Adrenal gland (tissue), 12 donors: ENCODE measurements around the gene TMEM132A. TPM values are rescaled to one million over a fixed set of nuclear protein-coding genes. Genes with fewer than 3 reads are reported as not detected.

Experiments
- DNase-seq, 7 donors: peaks; one replicate each; pipeline ENCODE4 v3.0.0-alpha.2; 2019 to 2020
- H3K27ac ChIP-seq, 5 donors: fragments of 200-600 bp; sonication (generic) in 4 of 5; 1 replicate in 3 of 5; 2 replicates in 2 of 5; pipeline versions ENCODE4 v1.5.1 to v1.8.0; 2016 to 2020; ENCODE audit warnings: mild to moderate bottlenecking in 1 of 5
- H3K27me3 ChIP-seq: fragments of 200-600 bp; 2 replicates; pipeline ENCODE4 v1.8.0; 2021
- H3K36me3 ChIP-seq, 2 donors: fragments of 200-600 bp; replicated peaks in 1 of 2; 1 replicate in 1 of 2; 2 replicates in 1 of 2; pipeline versions ENCODE4 v1.5.1 to v1.8.0; 2018 to 2022
- H3K4me1 ChIP-seq, 2 donors: fragments of 200-600 bp; replicated peaks in 1 of 2; 1 replicate in 1 of 2; 2 replicates in 1 of 2; pipeline versions ENCODE4 v1.5.1 to v1.8.0; 2018 to 2021
- H3K4me3 ChIP-seq, 4 donors: fragments of 200-600 bp; sonication (generic) in 3 of 4; one replicate each; pipeline ENCODE4 v1.5.1; 2016 to 2018
- H3K9me3 ChIP-seq, 3 donors: fragments of 200-600 bp; sonication (generic) in 1 of 3; replicated peaks in 1 of 3; 1 replicate in 2 of 3; 2 replicates in 1 of 3; pipeline versions ENCODE4 v1.5.1 to v1.8.0; 2016 to 2021
- POLR2A ChIP-seq, 2 donors: fragments of 450-650 bp; IDR thresholded peaks; one replicate each; pipeline ENCODE4 v1.6.1; 2017; ENCODE audit warnings: antibody characterized with exemption in 2 of 2, mild to moderate bottlenecking in 2 of 2, moderate library complexity in 1 of 2
- WGBS, 4 donors: extraction: QIAGEN DNeasy Blood & Tissue Kit in 2 of 4; methylation state at CpG; one replicate each; pipeline versions ENCODE4 v1.1.5 to v1.1.7; 2013 to 2017; 5-methylcytosine and 5-hydroxymethylcytosine counted together
- intact Hi-C, 2 donors: fragments of 100-400 bp; cut with DNase I; formaldehyde crosslinking; loops; one replicate each; pipeline versions ENCODE4 v1.14.1 to v1.15.0; 2022 to 2023
- polyA plus RNA-seq, 3 donors: library from polyadenylated mRNA; stranded (reverse); fragments of 200-250 nt in 2 of 3; fragments of 350-450 nt in 1 of 3; fragmentation: Illumina TruSeq in 1 of 3; extraction: RNeasy Lipid Tissue Mini Kit (QIAGEN cat#74804) in 1 of 3; gene quantifications; one replicate each; pipeline ENCODE4 v1.2.3, GENCODE V29; 2013 to 2014
- total RNA-seq, 9 donors: library from RNA; depleted of rRNA in 4 of 9; stranded (reverse); fragments of >200 nt in 4 of 9; fragments of 120-200 nt in 1 of 9; fragmentation: NEBNext Ultra II Directional in 1 of 9; extraction: Animal tissue kit (Norgen Biotek cat#: 25700) in 1 of 9; gene quantifications; one replicate each; pipeline versions ENCODE4 v1.1.0 to v1.2.4, GENCODE V29; 2013 to 2023
- TF ChIP-seq, protein P1 (sequence below), 6 experiments: fragments of 450-650 bp in 4 of 6; fragments of 200-600 bp in 2 of 6; sonication (generic) in 1 of 6; IDR thresholded peaks; 1 replicate in 5 of 6; 2 replicates in 1 of 6; pipeline versions ENCODE4 v1.5.1 to v1.8.0; 2016 to 2021; ENCODE audit warnings: antibody characterized with exemption in 6 of 6, mild to moderate bottlenecking in 2 of 6, moderate library complexity in 1 of 6
- donor health status: healthy with polysubstance abuse.
- donor health status: Bipolar disorder and iron deficiency.
- donor health status: DM: yes; HTN: yes; CAD: no.
- donor health status: DM: no; HTN: no; CAD: no.
- donor health status: DM: no; HTN: no; CAD: no.
- donor health status: DM: yes; HTN: yes; CAD: no.

Gene TMEM132A
- total and polyA plus RNA-seq, 12 donors = 3.4 to 66.1 (median 38.8) TPM

DNA sequence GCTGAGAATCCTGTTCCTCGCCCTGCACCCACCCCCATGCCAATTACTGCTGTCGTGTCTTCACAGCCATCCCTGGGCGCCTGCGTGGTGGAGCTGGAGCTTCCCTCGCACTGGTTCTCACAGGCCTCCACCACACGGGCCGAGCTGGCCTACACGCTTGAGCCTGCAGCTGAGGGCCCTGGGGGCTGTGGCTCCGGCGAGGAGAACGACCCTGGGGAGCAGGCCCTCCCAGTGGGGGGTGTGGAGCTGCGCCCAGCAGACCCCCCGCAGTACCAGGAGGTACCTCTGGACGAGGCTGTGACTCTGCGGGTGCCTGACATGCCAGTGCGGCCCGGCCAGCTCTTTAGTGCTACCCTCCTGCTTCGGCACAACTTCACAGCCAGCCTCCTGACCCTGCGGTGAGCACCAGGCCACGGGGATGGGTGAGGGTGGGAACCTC, 4.3 kb downstream of the TMEM132A start:
- no peaks in the 10 kb centered on the region for H3K9me3 ChIP-seq
- TF ChIP-seq, protein P1, sequence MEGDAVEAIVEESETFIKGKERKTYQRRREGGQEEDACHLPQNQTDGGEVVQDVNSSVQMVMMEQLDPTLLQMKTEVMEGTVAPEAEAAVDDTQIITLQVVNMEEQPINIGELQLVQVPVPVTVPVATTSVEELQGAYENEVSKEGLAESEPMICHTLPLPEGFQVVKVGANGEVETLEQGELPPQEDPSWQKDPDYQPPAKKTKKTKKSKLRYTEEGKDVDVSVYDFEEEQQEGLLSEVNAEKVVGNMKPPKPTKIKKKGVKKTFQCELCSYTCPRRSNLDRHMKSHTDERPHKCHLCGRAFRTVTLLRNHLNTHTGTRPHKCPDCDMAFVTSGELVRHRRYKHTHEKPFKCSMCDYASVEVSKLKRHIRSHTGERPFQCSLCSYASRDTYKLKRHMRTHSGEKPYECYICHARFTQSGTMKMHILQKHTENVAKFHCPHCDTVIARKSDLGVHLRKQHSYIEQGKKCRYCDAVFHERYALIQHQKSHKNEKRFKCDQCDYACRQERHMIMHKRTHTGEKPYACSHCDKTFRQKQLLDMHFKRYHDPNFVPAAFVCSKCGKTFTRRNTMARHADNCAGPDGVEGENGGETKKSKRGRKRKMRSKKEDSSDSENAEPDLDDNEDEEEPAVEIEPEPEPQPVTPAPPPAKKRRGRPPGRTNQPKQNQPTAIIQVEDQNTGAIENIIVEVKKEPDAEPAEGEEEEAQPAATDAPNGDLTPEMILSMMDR (IDR thresholded peaks at IDR 0.05) = no peak
- no peak for TF ChIP-seq POLR2A (IDR thresholded peaks at IDR 0.05)
- H3K27me3 ChIP-seq = no peaks in the 10 kb centered on the region
- intact Hi-C loops = no loop called here
- H3K27ac ChIP-seq = no peak overlapping the region
- DNase-seq = no peak
- 89 to 100% (median 93%) methylated on average over 3 to 20 of the region's 20 CpGs for WGBS, 4 donors
- no peak overlapping the region for H3K4me3 ChIP-seq
- no peaks in the 10 kb centered on the region for H3K36me3 ChIP-seq
- H3K4me1 ChIP-seq = peaks cover 15 to 18% of the 10 kb centered on the region in 2 donors

DNA sequence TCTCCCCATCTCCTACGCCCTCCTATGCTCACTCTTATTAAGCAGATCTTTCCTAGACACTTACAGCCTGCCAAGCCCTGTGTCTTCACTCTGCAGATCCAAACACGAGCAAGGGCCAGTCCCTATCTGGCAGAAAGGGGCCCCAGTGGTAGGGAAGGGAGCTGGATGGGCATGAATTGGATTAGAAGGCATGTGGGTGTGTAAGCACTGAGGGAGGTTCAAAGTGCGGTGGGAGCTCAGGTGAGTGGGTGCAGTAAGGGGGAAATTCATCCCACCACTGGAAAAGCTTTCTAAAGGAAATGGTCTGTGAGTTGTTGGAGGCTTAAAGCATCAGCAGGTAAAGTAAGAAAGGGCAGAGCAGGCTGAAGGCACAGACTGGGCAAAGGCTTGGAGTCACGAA, 5.5 kb downstream of the TMEM132A start:
- intact Hi-C loops = no loop called here
- Histone ChIP-seq H3K27me3 (no peaks in the 10 kb centered on the region), H3K27ac (no peak overlapping the region), H3K36me3 (no peaks in the 10 kb centered on the region), H3K4me3 (no peak overlapping the region), H3K9me3 (no peaks in the 10 kb centered on the region), H3K4me1 (peaks cover 4 to 6% of the 10 kb centered on the region in 2 donors)
- DNase-seq = no peak
- WGBS, 4 donors = 79 to 91% (median 87%) methylated on average over 4 of the region's 4 CpGs
- TF ChIP-seq POLR2A (IDR thresholded peaks at IDR 0.05) = no peak
- TF ChIP-seq, protein P1 (IDR thresholded peaks at IDR 0.05) = no peak

- H3K27ac ChIP-seq = no peak overlapping the region
- peaks cover 0 to under 1% of the 10 kb centered on the region in 2 donors for H3K4me1 ChIP-seq
- H3K36me3 ChIP-seq = no peaks in the 10 kb centered on the region
- H3K9me3 ChIP-seq = no peaks in the 10 kb centered on the region
- no peak overlapping the region for H3K4me3 ChIP-seq
- TF ChIP-seq POLR2A (IDR thresholded peaks at IDR 0.05) = no peak
- TF ChIP-seq, protein P1 (IDR thresholded peaks at IDR 0.05) = no peak
- no peaks in the 10 kb centered on the region for H3K27me3 ChIP-seq
- no peak for DNase-seq
- 92 to 100% (median 95%) methylated on average over 2 to 4 of the region's 4 CpGs for WGBS, 4 donors
- intact Hi-C loops = no loop called here
Measured at GRCh38 chr11:60930394-60930793, 6.1 kb downstream of the TMEM132A start.

DNA sequence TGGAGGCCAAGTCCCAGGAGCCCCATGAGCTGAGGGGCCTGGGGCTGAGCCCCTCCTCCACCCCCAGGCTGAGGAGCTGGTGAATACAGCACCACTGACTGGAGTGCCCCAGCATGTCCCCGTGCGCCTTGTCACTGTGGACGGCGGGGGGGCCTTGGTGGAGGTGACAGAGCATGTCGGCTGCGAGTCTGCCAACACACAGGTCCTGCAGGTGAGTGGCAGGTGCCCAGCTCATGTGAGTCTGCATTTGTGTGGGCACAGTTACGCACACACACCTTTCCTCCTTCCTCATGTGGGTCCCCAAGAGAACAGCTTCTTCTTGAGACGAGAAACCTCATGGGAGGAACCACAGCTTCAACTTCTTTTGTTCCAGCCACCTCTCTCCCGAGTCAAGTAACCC, 7.7 kb downstream of the TMEM132A start:
- H3K27me3 ChIP-seq = no peaks in the 10 kb centered on the region
- no peak overlapping the region for H3K27ac ChIP-seq
- intact Hi-C loops = no loop called here
- no peak for DNase-seq
- WGBS, 4 donors = 86 to 92% (median 87%) methylated on average over 4 to 9 of the region's 9 CpGs
- H3K4me1 ChIP-seq = no peaks in the 10 kb centered on the region
- H3K9me3 ChIP-seq = no peaks in the 10 kb centered on the region
- no peaks in the 10 kb centered on the region for H3K36me3 ChIP-seq
- H3K4me3 ChIP-seq = no peak overlapping the region
- TF ChIP-seq, protein P1 (IDR thresholded peaks at IDR 0.05) = no peak
- no peak for TF ChIP-seq POLR2A (IDR thresholded peaks at IDR 0.05)
